ENCODE measurements around the gene MLPH.
"Not testable (repeated sequence)": the region's sequence is repeated elsewhere in the genome, so short reads cannot be mapped to it uniquely, and the experiment has no call there.

The MLPH gene

DNA sequence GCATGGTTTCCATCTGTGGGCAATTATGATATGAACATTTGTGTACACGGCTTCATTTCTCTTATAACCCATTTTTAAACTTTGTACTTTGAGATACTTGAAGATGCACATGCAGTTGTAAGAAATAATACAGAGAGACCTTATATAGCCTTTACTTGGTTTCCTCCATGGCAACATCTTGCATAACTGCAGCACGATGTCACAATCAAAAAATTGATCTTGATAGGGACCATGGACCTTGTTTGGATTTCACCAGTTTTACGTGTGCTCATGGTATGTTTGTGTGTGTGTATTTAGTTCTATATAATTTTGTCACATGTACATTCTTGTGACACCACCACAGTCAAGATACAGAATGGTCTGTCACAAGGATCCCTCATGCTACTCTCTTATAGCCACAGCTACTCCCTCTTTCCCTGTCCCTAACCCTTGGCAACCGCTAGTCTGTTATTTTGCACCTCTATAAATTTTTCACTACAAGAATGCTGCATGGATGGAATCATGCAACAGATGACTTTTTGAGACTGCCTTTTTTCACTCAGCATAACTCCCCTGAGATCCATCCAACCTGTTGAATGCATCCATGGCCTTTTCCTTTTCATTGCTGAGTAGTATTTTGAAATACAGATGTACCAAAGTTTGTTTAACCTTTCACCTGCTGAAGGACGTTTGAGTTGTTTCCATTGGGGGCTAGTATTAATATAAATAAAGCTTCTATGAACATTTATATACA is 19.4 kb upstream of the MLPH start:
- no peak overlapping the region for H3K4me3 ChIP-seq (ENCODE audit: low read depth, low read length)
- TF ChIP-seq, protein P1, sequence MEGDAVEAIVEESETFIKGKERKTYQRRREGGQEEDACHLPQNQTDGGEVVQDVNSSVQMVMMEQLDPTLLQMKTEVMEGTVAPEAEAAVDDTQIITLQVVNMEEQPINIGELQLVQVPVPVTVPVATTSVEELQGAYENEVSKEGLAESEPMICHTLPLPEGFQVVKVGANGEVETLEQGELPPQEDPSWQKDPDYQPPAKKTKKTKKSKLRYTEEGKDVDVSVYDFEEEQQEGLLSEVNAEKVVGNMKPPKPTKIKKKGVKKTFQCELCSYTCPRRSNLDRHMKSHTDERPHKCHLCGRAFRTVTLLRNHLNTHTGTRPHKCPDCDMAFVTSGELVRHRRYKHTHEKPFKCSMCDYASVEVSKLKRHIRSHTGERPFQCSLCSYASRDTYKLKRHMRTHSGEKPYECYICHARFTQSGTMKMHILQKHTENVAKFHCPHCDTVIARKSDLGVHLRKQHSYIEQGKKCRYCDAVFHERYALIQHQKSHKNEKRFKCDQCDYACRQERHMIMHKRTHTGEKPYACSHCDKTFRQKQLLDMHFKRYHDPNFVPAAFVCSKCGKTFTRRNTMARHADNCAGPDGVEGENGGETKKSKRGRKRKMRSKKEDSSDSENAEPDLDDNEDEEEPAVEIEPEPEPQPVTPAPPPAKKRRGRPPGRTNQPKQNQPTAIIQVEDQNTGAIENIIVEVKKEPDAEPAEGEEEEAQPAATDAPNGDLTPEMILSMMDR (IDR thresholded peaks at IDR 0.05; ENCODE audit: low read depth, low read length), result no peak
- TF ChIP-seq, protein P2, sequence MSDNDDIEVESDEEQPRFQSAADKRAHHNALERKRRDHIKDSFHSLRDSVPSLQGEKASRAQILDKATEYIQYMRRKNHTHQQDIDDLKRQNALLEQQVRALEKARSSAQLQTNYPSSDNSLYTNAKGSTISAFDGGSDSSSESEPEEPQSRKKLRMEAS (IDR thresholded peaks at IDR 0.05; ENCODE audit: low read depth, low read length), result no peak
- TF ChIP-seq POLR2A (IDR thresholded peaks at IDR 0.05; ENCODE audit: extremely low read depth, insufficient read length) (no peak), MYC (IDR thresholded peaks at IDR 0.05; ENCODE audit: low read depth, low read length) (no peak)
- no peak for DNase-seq (ENCODE audit: low read depth)

DNA sequence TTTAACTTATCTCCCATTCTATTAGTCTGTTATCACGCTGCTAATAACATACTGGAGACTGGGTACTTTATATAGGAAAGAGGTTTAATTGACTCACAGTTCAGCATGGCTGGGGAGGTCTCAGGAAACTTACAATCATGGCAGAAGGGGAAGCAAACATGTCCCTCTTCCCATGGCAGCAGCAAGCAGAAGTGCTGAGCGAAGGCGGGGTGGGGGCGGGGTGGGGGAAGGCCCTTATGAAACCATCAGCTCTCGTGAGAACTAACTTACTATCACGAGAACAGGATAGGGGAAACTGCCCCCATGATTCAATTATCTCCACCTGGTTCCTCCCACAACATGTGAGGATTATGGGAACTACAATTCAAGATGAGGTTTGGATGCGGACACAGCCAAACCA is 17.6 kb upstream of the MLPH start:
- not testable (repeated sequence) for H3K4me3 ChIP-seq (ENCODE audit: low read depth, low read length)
- DNase-seq (ENCODE audit: low read depth), result peak; percentile 50

DNA sequence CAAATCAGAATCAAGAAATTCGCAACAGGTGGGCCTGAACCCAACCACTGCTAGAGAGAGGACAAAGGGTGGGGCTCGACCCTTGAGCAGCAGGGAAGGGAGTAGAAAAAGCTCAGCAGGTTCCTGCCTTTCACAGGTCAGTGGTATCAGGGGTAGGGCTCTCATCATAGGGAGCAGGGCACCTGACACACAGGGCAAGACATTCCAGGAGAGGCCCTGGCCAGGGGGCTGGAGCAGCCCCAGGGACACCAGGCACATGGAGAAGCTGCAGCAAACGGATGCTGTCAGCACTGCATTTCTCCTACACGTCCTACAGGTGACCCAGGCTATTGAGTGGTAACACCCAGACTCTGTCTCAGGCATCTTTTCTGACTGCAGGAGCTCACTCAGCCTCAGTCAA is 17.2 kb upstream of the MLPH start:
- DNase-seq (ENCODE audit: low read depth), result no peak
- H3K4me3 ChIP-seq (ENCODE audit: low read depth, low read length), result no peak overlapping the region
- no peak for TF ChIP-seq MYC (IDR thresholded peaks at IDR 0.05; ENCODE audit: low read depth, low read length)
- TF ChIP-seq, protein P1 (IDR thresholded peaks at IDR 0.05; ENCODE audit: low read depth, low read length), result no peak

DNA sequence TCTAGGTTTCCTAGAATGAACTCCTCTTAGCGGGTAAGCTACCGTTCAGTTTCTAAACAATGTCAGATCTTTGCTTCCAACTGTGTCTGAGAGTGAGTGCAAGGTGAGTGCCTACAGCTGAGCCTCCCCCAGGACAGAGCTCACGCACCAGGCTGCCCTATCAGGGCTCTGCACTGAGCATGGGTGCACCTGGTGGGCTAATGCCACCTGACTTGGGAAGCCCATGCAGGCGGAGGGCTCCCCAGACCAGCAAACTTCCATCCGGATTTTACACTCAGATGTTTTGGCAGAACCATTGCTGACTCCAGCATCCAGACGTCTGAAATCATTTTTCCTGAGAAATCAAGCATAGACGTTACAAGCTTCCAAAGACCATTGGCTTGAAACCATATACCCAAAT is 16.1 kb upstream of the MLPH start:
- H3K4me3 ChIP-seq (ENCODE audit: low read depth, low read length), result no peak overlapping the region
- no peak for DNase-seq (ENCODE audit: low read depth)
- TF ChIP-seq, protein P1 (IDR thresholded peaks at IDR 0.05; ENCODE audit: low read depth, low read length), result no peak
- TF ChIP-seq, protein P2 (IDR thresholded peaks at IDR 0.05; ENCODE audit: low read depth, low read length), result no peak
- TF ChIP-seq POLR2A (IDR thresholded peaks at IDR 0.05; ENCODE audit: extremely low read depth, insufficient read length), result no peak
- no peak for TF ChIP-seq MYC (IDR thresholded peaks at IDR 0.05; ENCODE audit: low read depth, low read length)

DNA sequence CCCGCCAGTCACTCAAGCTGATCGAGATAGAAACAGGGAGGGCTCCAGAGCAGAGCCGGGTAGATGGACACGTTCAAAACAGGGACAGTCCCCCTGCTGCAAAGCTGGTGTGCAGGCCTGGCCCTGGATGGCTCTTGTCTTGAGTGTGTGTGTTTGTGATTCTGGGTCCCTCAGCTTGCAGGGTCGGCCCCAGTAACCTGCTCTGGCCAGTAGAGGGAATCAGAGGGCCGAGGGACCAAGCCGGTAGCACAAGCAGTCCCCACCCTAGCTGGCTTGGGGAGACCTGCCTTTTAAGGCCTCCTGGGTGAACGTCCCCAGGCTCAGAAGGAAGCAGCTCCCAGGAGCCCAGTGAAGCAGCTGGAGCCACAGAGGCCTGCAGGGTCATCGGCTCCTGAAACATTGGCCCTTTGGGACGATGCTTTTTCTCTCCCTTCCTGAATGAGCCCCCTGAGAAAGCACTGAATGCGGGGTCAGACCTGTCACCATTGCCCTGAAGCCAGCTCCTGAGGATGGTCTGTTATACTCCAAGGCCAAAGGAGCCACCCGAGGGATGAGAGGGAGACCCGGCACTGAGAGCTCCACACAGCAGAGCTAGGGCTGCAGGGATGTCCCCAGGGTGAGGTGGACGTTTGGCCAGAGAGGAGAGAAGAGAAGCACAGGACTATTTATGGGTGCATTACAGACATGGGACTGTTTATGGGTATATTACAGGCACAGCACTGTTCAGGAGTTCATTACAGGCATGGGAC is 15.4 kb upstream of the MLPH start:
- no peak for TF ChIP-seq MYC (IDR thresholded peaks at IDR 0.05; ENCODE audit: low read depth, low read length)
- TF ChIP-seq, protein P1 (IDR thresholded peaks at IDR 0.05; ENCODE audit: low read depth, low read length), result peak; percentile 72
- peak; percentile 66 for DNase-seq (ENCODE audit: low read depth)

DNA sequence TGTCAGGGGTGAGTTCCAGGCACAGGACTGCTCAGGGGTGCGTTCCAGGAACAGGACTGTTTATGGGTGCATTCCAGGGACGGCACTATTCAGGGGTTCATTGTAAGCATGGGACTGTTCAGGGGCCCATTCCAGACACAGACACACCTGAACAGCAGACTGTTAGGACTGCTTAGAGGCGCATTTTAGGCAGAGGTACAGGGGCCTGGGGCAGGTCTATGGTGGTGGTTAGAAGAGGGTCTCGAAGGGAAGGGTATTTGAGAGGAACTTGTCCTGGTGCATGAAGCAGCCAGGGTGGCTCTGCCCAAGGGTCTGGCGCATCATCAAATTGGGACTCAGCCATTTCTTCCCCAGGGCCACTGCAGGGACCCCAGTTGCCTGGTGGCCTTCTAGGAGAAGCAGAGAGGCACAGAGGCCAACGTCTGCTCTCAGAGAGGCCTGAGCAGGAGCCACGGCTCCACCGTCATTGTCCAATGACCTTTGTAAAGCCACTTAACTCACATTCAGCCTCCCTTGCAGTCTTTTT is 14.8 kb upstream of the MLPH start:
- TF ChIP-seq, protein P1 (IDR thresholded peaks at IDR 0.05; ENCODE audit: low read depth, low read length), result no peak
- TF ChIP-seq POLR2A (IDR thresholded peaks at IDR 0.05; ENCODE audit: extremely low read depth, insufficient read length), result no peak
- TF ChIP-seq, protein P2 (IDR thresholded peaks at IDR 0.05; ENCODE audit: low read depth, low read length), result no peak
- no peak for TF ChIP-seq MYC (IDR thresholded peaks at IDR 0.05; ENCODE audit: low read depth, low read length)
- no peak for DNase-seq (ENCODE audit: low read depth)
- H3K4me3 ChIP-seq (ENCODE audit: low read depth, low read length), result no peak overlapping the region

More for the DNA sequence above, 15.4 kb upstream of the MLPH start:
- no peak overlapping the region for H3K4me3 ChIP-seq (ENCODE audit: low read depth, low read length)

Measured in NB4 (cell line).